Thoracic aorta (tissue), 2 donors: ENCODE measurements around the gene LAMA1. TPM values are rescaled to one million over a fixed set of nuclear protein-coding genes. Genes with fewer than 3 reads are reported as not detected.

Experiments
- ATAC-seq: fragments of 150-250 bp; one replicate; pipeline ENCODE4 v1.8.0; 2017; ENCODE audit warnings: low read depth; ENCODE audit not compliant: insufficient number of reproducible peaks, low FRiP score
- DNase-seq: peaks from one replicate; pipeline ENCODE4 v3.0.0-alpha.2; 2020; ENCODE audit warnings: low spot score
- H3K27ac ChIP-seq, 2 donors: fragments of 200-600 bp; sonication (generic); 1 replicate in 1 of 2; 2 replicates in 1 of 2; pipeline ENCODE4 v1.5.1; 2016; ENCODE audit warnings: mild to moderate bottlenecking in 2 of 2, moderate library complexity in 2 of 2
- H3K27me3 ChIP-seq: fragments of 200-600 bp; sonication (generic); replicated peaks from 2 replicates; pipeline ENCODE4 v1.6.0; 2016; ENCODE audit warnings: mild to moderate bottlenecking; ENCODE audit not compliant: insufficient read depth
- H3K36me3 ChIP-seq: fragments of 200-600 bp; sonication (generic); one replicate; pipeline ENCODE4 v1.5.1; 2016
- H3K4me1 ChIP-seq, 2 donors: fragments of 200-600 bp; sonication (generic); 1 replicate in 1 of 2; 2 replicates in 1 of 2; pipeline versions ENCODE4 v1.5.1 to v1.6.0; 2016; ENCODE audit warnings: low read depth in 2 of 2, mild to moderate bottlenecking in 1 of 2; ENCODE audit not compliant: control insufficient read depth in 1 of 2
- H3K4me3 ChIP-seq: fragments of 200-600 bp; sonication (generic); 2 replicates; pipeline ENCODE4 v1.5.1; 2016; ENCODE audit warnings: mild to moderate bottlenecking
- H3K9me3 ChIP-seq: fragments of 200-600 bp; sonication (generic); 2 replicates; pipeline ENCODE4 v1.5.1; 2016
- CTCF ChIP-seq: fragments of 200-600 bp; sonication (generic); IDR thresholded peaks from one replicate; pipeline ENCODE4 v1.5.1; 2019; ENCODE audit warnings: antibody characterized with exemption
- total RNA-seq, 2 donors: library from RNA; depleted of rRNA; stranded (reverse); fragments of >200 nt; gene quantifications; one replicate each; pipeline versions ENCODE4 v1.1.0 to v1.2.3, GENCODE V29; 2016

LAMA1 gene
- total RNA-seq, 2 donors from 2014 or later: 0.56 TPM; not detected in 1

- H3K4me3 ChIP-seq: no peak overlapping the region
- no peak for DNase-seq
- H3K36me3 ChIP-seq: no peaks in the 10 kb centered on the region
- no peak for ATAC-seq
- H3K27me3 ChIP-seq: no peaks in the 10 kb centered on the region
- H3K4me1 ChIP-seq: no peaks in the 10 kb centered on the region
- TF ChIP-seq CTCF: no peak
- no peak overlapping the region for H3K27ac ChIP-seq
- H3K9me3 ChIP-seq: no peaks in the 10 kb centered on the region
Observed at GRCh38 chr18:6948281-6949055, 169.1 kb downstream of the LAMA1 start.

GRCh38 chr18:6947338-6948030 lies 170.1 kb downstream of the LAMA1 start:
- TF ChIP-seq CTCF: no peak
- H3K4me1 ChIP-seq: no peaks in the 10 kb centered on the region
- ATAC-seq (no peak), DNase-seq (no peak)
- no peaks in the 10 kb centered on the region for H3K36me3 ChIP-seq
- no peak overlapping the region for H3K27ac ChIP-seq
- H3K27me3 ChIP-seq: no peaks in the 10 kb centered on the region
- no peaks in the 10 kb centered on the region for H3K9me3 ChIP-seq
- no peak overlapping the region for H3K4me3 ChIP-seq

- H3K27ac ChIP-seq: no peak overlapping the region
- TF ChIP-seq CTCF: no peak
- ATAC-seq (no peak), DNase-seq (no peak)
- H3K4me3 ChIP-seq: no peak overlapping the region
- H3K9me3 ChIP-seq: no peaks in the 10 kb centered on the region
- no peaks in the 10 kb centered on the region for H3K4me1 ChIP-seq
- no peaks in the 10 kb centered on the region for H3K27me3 ChIP-seq
- H3K36me3 ChIP-seq: no peaks in the 10 kb centered on the region
Observed at GRCh38 chr18:6943143-6943542, 174.5 kb downstream of the LAMA1 start.

- no peak overlapping the region for H3K27ac ChIP-seq
- no peak for TF ChIP-seq CTCF
- no peaks in the 10 kb centered on the region for H3K9me3 ChIP-seq
- no peaks in the 10 kb centered on the region for H3K27me3 ChIP-seq
- H3K4me1 ChIP-seq: no peaks in the 10 kb centered on the region
- no peak for DNase-seq
- H3K36me3 ChIP-seq: no peaks in the 10 kb centered on the region
- no peak for ATAC-seq
- no peak overlapping the region for H3K4me3 ChIP-seq
Observed at GRCh38 chr18:6942742-6943141, 174.9 kb downstream of the LAMA1 start.

- Histone ChIP-seq H3K27me3 (no peaks in the 10 kb centered on the region), H3K9me3 (no peaks in the 10 kb centered on the region), H3K4me3 (no peak overlapping the region), H3K4me1 (no peaks in the 10 kb centered on the region), H3K36me3 (no peaks in the 10 kb centered on the region), H3K27ac (no peak overlapping the region)
- no peak for DNase-seq
- TF ChIP-seq CTCF: no peak
- ATAC-seq: no peak
Observed at GRCh38 chr18:6941996-6942395, 175.6 kb downstream of the LAMA1 start.
